Mammary epithelial cell (primary cell): ENCODE results near the gene FBXO21.

Experiments
- CTCF ChIP-seq, 2 donors: IDR thresholded peaks in 1 of 2; conservative IDR thresholded peaks in 1 of 2; 2 replicates each; pipeline ENCODE4 v1.5.1; 2011 to 2012; ENCODE audit warnings: inconsistent platforms in 2 of 2, low read length in 2 of 2, mild to moderate bottlenecking in 2 of 2, control low read depth in 1 of 2, low read depth in 1 of 2; ENCODE audit not compliant: insufficient read depth in 1 of 2; ENCODE audit errors: extremely low read depth in 1 of 2
- EZH2 ChIP-seq: IDR thresholded peaks from 2 replicates; pipeline ENCODE4 v1.6.1; 2012; ENCODE audit warnings: low read length, inconsistent platforms, borderline replicate concordance

- no peak for TF ChIP-seq CTCF (conservative IDR thresholded peaks at IDR 0.05 in 1 of 2, IDR thresholded peaks at IDR 0.05 in 1 of 2; ENCODE audit: extremely low read depth in 1 of 2, insufficient read depth in 1 of 2, low read depth in 1 of 2, low read length in 2 of 2)
- no peak for TF ChIP-seq EZH2
Measured at GRCh38 chr12:117210266-117210918, 20.1 kb upstream of the FBXO21 start.
